TTC549 (cell line): Measurements from ENCODE around the gene GRPEL1.

Source experiments
- FAIRE-seq: peaks from 2 replicates; lab custom pipeline; 2012; peaks lifted over from hg19 to GRCh38; lab: Jason Lieb, UNC

GRPEL1 gene

GRCh38 chr4:7021930-7022664 is 45.8 kb downstream of the GRPEL1 start:
- FAIRE-seq: no peak

DNA sequence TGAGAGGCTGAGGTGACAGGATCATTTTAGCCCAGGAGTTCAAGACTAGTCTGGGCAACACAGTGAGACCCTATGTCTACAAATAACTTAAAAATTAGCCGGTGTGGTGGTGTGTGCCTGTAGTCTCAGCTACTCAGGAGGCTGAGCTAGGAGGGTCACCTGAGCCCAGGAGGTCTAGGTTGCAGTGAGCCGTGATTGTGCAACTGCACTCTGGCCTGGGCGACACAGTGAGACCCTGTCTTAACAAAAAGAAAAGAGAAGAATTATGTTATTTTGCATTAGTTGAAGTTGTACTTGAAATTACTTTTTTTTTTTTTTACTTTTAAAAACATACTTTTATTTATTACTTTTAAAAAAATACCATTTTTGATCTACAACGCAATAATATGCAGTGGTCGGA is 46.5 kb downstream of the GRPEL1 start:
- no peak for FAIRE-seq

DNA sequence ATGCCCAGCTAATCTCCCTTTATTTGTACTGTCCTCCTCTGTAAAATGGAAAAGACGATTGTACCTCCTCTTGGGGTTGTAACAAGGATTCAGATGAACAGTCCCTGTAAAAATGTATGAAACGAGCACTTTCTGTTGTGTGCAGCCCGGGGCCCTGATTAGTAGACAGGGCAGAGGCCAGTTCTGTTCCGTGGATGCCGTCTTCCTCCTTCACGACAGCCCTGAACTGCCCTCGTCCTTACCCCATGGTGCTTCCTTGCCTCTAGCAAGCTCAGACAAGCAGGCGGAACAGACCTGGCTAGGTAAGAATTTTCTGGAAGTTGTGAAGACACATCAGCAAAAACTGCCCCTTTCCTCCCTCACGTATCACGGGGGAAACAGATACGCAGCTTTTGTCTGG is 47.0 kb downstream of the GRPEL1 start:
- no peak for FAIRE-seq

DNA sequence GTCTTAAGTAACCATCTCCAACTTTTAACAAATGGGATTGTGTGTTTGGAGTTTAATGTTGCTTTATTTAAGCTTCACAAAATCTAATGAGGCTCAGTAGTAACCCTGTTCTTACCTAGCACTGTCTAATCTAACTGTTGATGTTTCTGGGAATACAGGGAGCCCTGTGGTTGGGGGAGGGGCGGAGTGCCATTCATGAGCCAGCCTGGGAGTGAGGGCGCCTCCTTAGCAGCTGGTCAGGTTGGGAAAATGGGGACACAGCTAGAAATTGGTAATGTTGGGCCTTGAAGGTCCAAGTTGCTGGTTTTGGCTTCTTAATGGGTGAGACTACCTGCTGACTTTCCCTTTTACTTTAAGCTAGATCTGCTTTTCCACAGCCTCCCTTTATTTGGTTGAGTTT is 47.6 kb downstream of the GRPEL1 start:
- no peak for FAIRE-seq

DNA sequence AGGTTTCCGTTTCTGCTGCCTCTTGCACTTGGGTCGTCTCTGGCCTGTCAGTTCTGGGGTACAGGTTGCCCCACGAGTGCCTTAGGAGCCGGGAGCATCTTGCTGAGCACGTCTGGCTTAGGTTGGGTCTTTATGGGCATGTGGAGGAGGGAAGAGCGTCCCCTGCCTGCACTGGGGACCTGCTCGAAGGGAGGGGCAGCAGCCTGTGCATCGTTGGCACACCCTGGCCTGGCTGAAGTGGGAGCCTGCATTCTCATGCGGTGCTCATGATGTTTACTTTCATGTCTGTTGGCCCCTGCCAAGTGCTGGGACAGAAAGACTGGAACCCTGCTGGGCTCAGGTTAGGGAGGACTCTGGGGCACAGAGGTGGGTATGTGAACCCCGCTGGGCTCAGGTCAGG is 48.5 kb downstream of the GRPEL1 start:
- no peak for FAIRE-seq

GRCh38 chr4:7018281-7018680 is 49.6 kb downstream of the GRPEL1 start:
- FAIRE-seq: no peak

DNA sequence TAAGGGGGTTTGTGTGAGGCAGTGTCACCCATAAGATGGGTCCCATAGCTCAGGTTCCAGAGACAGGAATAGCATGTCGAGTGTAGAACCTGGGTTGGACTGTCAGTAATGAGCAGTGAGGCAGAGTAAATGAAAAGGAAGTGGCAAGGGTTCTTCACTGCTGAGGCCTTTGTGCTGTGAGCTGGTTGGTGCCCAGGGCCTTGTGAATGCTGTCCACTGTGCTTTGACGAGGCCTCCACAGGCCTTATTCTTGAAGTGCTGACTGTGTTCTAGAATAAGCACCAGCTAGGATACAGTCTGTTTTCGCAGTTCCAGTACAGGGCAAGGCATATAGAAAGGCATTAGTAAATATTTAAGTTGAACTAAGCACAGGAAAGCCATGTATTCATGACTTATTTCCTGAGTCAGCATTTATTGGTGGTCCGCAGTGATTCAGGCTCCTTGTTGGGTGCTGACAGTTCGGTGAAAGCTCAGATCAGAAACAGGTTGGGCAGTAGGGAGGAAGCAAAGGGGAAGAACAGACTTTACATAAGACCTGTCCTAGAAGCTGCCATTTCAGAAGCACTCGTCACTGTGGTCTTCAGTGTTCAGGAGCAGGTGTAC is 50.3 kb downstream of the GRPEL1 start:
- FAIRE-seq: no peak

DNA sequence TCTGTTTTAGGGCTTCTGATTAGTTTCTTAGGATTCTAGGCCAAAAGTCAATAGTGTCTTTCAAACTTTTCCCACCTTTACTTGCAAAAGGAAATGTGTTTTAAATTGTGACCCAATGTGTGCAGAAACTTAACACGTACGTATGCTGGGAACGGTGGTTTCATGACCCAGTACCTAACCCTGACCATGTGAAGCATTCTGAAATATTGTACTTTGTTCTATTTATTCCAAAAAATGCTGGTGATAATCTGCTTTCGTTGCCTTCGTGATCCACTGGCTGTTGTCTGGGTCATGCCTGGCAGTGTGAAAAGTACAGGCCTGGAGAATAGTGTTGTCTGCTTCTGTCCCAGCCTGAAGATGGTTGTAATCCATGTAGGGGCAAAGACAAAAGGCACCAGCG is 51.4 kb downstream of the GRPEL1 start:
- FAIRE-seq: no peak

DNA sequence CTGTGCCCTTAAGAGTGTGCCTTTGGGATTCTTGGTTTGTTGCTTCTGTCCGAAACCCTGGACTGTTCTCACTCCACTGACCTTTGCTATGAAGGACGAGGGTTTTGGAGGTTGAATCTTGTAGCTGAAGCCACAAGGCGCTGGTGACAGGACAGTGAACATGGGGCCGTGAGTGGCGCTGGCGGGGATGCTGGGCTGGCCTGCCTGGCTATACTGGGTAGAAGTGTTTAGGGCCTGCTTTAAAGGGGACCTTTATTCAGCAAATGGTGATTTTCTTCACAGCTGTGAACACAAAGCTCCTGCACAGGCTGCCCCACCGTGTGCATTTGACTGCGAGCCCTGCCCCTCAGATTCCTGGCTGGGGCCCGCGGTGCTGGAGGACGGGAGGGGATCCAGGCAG is 51.8 kb downstream of the GRPEL1 start:
- no peak for FAIRE-seq

GRCh38 chr4:7015383-7016035 is 52.4 kb downstream of the GRPEL1 start:
- no peak for FAIRE-seq

DNA sequence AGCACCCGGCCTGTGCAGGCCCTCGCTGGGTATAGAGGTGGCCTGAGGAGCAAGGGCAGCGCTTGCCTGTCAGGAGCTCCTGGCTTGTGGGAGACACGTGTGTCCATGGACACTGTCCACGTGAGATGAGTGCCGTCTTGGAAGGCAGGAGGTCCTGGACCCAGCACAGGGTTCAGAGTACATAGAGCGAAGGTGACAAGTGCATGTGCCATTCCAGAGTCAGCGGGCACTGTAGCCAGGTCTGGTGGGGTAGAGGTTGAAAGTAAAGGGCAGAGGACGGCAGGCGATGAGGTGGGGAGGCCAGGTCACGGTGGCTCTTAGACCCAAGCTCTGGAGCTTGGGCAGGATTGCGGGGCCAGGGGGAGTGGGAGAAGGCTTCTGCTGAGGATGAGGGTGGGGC is 53.0 kb downstream of the GRPEL1 start:
- no peak for FAIRE-seq

- no peak for FAIRE-seq
These were observed 54.7 kb downstream of the GRPEL1 start for GRCh38 chr4:7013175-7013574.

DNA sequence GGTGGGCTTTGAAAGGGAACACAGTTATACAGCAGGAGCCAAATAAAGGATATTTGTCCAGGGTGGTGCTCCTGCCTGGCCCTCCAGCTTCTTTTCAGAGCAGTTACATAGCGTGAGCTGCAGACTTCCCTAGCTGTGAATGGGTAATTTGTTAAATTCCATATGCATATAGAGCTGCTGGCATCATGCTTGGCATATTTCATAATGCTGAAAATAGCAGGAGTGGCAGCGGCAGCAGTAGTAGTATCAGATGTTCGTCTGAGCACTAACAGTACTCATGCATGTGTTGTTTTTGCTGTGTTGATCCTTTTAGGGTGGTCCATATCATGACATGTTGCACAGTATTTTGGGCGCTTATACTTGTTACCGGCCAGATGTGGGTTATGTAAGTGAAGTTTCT is 58.3 kb downstream of the GRPEL1 start:
- FAIRE-seq: no peak
